SK-N-SH (cell line): Measurements from ENCODE around the gene DOCK6. TPM values are rescaled to one million over a fixed set of nuclear protein-coding genes. Genes with fewer than 3 reads are reported as not detected.

Experiments
- CTCF ChIA-PET: fragments of 300-600, 350-600 bp; formaldehyde crosslinking; extraction: SDS; loops from one replicate; lab custom pipeline; 2021; lab: Yijun Ruan, JAX
- POLR2A ChIA-PET: fragments of 350-600 bp; sonication (Branson Sonifier 250); formaldehyde crosslinking; extraction: SDS; loops from one replicate; lab custom pipeline; 2020; ENCODE audit warnings: antibody characterized with exemption, inconsistent platforms; lab: Yijun Ruan, JAX
- DNase-seq: peaks from one replicate; pipeline ENCODE4 v3.0.0; 2012
- H2AFZ ChIP-seq: fragments of 200-600 bp; sonication (generic); 2 replicates; pipeline ENCODE4 v1.8.1; 2016; ENCODE audit warnings: antibody characterized with exemption, mild to moderate bottlenecking, low read depth
- H3F3A ChIP-seq: fragments of 200-600 bp; sonication (generic); replicated peaks from 2 replicates; pipeline ENCODE3; 2016; ENCODE audit warnings: antibody characterized with exemption, mild to moderate bottlenecking; ENCODE audit not compliant: insufficient read depth
- H3K27ac ChIP-seq, 2 experiments: fragments of 200-500 bp in 1 of 2; fragments of 200-600 bp in 1 of 2; sonication (Bioruptor generic) in 1 of 2; sonication (generic), shearing (Covaris generic) in 1 of 2; 2 replicates each; pipeline versions ENCODE4 v1.5.1 to v1.6.1; 2014 to 2016; ENCODE audit warnings: low read depth in 2 of 2, inconsistent platforms in 1 of 2, low read length in 1 of 2, mild to moderate bottlenecking in 1 of 2, mixed read lengths in 1 of 2
- H3K27me3 ChIP-seq: fragments of 200-600 bp; sonication (generic), shearing (Covaris generic); 2 replicates; pipeline ENCODE4 v1.6.1; 2016; ENCODE audit warnings: mixed run types; ENCODE audit not compliant: insufficient read depth
- H3K36me3 ChIP-seq, 2 experiments: fragments of 200-500 bp in 1 of 2; fragments of 200-600 bp in 1 of 2; sonication (Bioruptor generic) in 1 of 2; sonication (generic) in 1 of 2; replicated peaks in 1 of 2; 2 replicates each; pipeline versions ENCODE3 to v1.5.1; 2014 to 2016; ENCODE audit warnings: low read length in 1 of 2, mild to moderate bottlenecking in 1 of 2; ENCODE audit not compliant: insufficient read depth in 2 of 2, control insufficient read depth in 1 of 2
- H3K4me1 ChIP-seq, 2 experiments: fragments of 200-500 bp in 1 of 2; fragments of 200-600 bp in 1 of 2; sonication (Bioruptor generic) in 1 of 2; sonication (generic), shearing (Covaris generic) in 1 of 2; 2 replicates each; pipeline versions ENCODE4 v1.5.1 to v1.6.1; 2014 to 2016; ENCODE audit warnings: low read depth in 1 of 2, low read length in 1 of 2, mixed run types in 1 of 2; ENCODE audit not compliant: insufficient read depth in 2 of 2, control insufficient read depth in 1 of 2
- H3K4me2 ChIP-seq: fragments of 200-600 bp; sonication (generic), shearing (Covaris generic); 2 replicates; pipeline ENCODE4 v1.6.1; 2017; ENCODE audit warnings: mixed run types
- H3K4me3 ChIP-seq, 2 experiments: fragments of 200-500 bp in 1 of 2; fragments of 200-600 bp in 1 of 2; sonication (Bioruptor generic) in 1 of 2; sonication (generic), shearing (Covaris generic) in 1 of 2; 2 replicates each; pipeline versions ENCODE4 v1.5.1 to v1.8.1; 2014 to 2016; ENCODE audit warnings: low read depth in 2 of 2, inconsistent platforms in 1 of 2, low read length in 1 of 2, mild to moderate bottlenecking in 1 of 2, mixed read lengths in 1 of 2, moderate library complexity in 1 of 2
- H3K79me2 ChIP-seq: fragments of 200-600 bp; sonication (generic); 2 replicates; pipeline ENCODE4 v1.8.1; 2017; ENCODE audit warnings: mild to moderate bottlenecking; ENCODE audit not compliant: insufficient read depth
- H3K9ac ChIP-seq: fragments of 200-600 bp; sonication (generic); 2 replicates; pipeline ENCODE4 v1.6.1; 2017; ENCODE audit warnings: mixed run types
- H3K9me2 ChIP-seq: fragments of 200-600 bp; sonication (generic); 2 replicates; pipeline ENCODE4 v1.6.1; 2017; ENCODE audit warnings: mixed run types
- H3K9me3 ChIP-seq: fragments of 200-600 bp; sonication (generic); 2 replicates; pipeline ENCODE4 v1.6.1; 2017; ENCODE audit warnings: mixed run types, mild to moderate bottlenecking, moderate library complexity
- H4K20me1 ChIP-seq: fragments of 200-600 bp; sonication (generic); 2 replicates; pipeline ENCODE4 v1.6.1; 2017; ENCODE audit warnings: mild to moderate bottlenecking, mixed run types; ENCODE audit not compliant: insufficient read depth
- ELF1 ChIP-seq: IDR thresholded peaks from 2 replicates; pipeline ENCODE4 v1.4.0; 2012
- EP300 ChIP-seq, 2 experiments: IDR thresholded peaks; 2 replicates each; pipeline versions ENCODE4 v1.4.0 to v1.6.1; 2012; ENCODE audit warnings: borderline replicate concordance in 1 of 2, low read depth in 1 of 2, low read length in 1 of 2
- FOXM1 ChIP-seq: IDR thresholded peaks from 2 replicates; pipeline ENCODE4 v1.4.0; 2012; ENCODE audit warnings: low read depth, mild to moderate bottlenecking
- GABPA ChIP-seq: IDR thresholded peaks from 2 replicates; pipeline ENCODE4 v1.4.0; 2012; ENCODE audit warnings: low read depth, mild to moderate bottlenecking
- IRF3 ChIP-seq: fragments of 150-350 bp; IDR thresholded peaks from 2 replicates; pipeline ENCODE4 v1.6.1; 2016; ENCODE audit warnings: mild to moderate bottlenecking, low read depth, low read length
- NRF1 ChIP-seq: IDR thresholded peaks from 2 replicates; pipeline ENCODE4 v1.6.1; 2012; ENCODE audit warnings: low read depth, mild to moderate bottlenecking, low read length
- POLR2AphosphoS5 ChIP-seq: IDR thresholded peaks from 2 replicates; pipeline ENCODE4 v1.6.1; 2012; ENCODE audit warnings: low read depth, low read length
- RCOR1 ChIP-seq: fragments of 150-350 bp; IDR thresholded peaks from 2 replicates; pipeline ENCODE4 v1.6.1; 2017; ENCODE audit warnings: antibody characterized with exemption, low read length
- RFX5 ChIP-seq: IDR thresholded peaks from 2 replicates; pipeline ENCODE4 v1.6.1; 2012; ENCODE audit warnings: mild to moderate bottlenecking, improper control_type of control experiment, low read length
- TCF12 ChIP-seq: IDR thresholded peaks from 2 replicates; pipeline ENCODE4 v1.4.0; 2012
- YY1 ChIP-seq: IDR thresholded peaks from 2 replicates; pipeline ENCODE4 v1.4.0; 2012; ENCODE audit warnings: low read depth, mild to moderate bottlenecking
- WGBS: methylation state at CpG from one replicate; pipeline ENCODE4 v1.1.6; 2017; ENCODE audit warnings: low lambda C conversion rate; 5-methylcytosine and 5-hydroxymethylcytosine counted together
- polyA plus RNA-seq, 3 experiments: library from polyadenylated mRNA; depleted of rRNA; stranded (reverse); fragments of >200 nt; gene quantifications; 2 replicates each; pipeline ENCODE4 v1.2.3, GENCODE V29; 2012
- TF ChIP-seq, protein P1 (sequence below): IDR thresholded peaks from 2 replicates; pipeline ENCODE4; 2012
- TF ChIP-seq, protein P2 (sequence below): IDR thresholded peaks from 2 replicates; pipeline ENCODE4 v1.4.0; 2012; ENCODE audit warnings: low read depth, borderline replicate concordance

The DOCK6 gene
- polyA plus RNA-seq, 1 of the 3 experiments (the other 2 are of a cell fraction), result 18.3 TPM

GRCh38 chr19:11201791-11202190 is 60.5 kb downstream of the DOCK6 start:
- CTCF ChIA-PET, result interaction anchor here (6.6 kb wide), 1 partner anchor 65 kb away, joined by 64 read pairs; no protein-coding TSS in a partner anchor

GRCh38 chr19:11200931-11201330 is 61.4 kb downstream of the DOCK6 start:
- Histone ChIP-seq H2AFZ (no peak overlapping the region), H3F3A (peaks cover 16% of the 10 kb centered on the region), H3K4me2 (no peak overlapping the region), H3K27me3 (no peaks in the 10 kb centered on the region), H3K4me3 (no peak overlapping the region), H3K4me1 (peaks cover 9 to 12% of the 10 kb centered on the region in 2 experiments; a peak in 3 of 4 replicates), H3K27ac (no peak overlapping the region), H3K9me2 (no peaks in the 10 kb centered on the region), H3K36me3 (no peaks in the 10 kb centered on the region), H4K20me1 (peaks cover 4% of the 10 kb centered on the region; the same call in 1 of the 2 replicates), H3K9me3 (no peaks in the 10 kb centered on the region), H3K79me2 (peaks cover 14% of the 10 kb centered on the region), H3K9ac (no peak overlapping the region)
- DNase-seq, result no peak
- no CpG with 5 or more reads among the region's 9 CpGs for WGBS
- TF ChIP-seq, protein P1, sequence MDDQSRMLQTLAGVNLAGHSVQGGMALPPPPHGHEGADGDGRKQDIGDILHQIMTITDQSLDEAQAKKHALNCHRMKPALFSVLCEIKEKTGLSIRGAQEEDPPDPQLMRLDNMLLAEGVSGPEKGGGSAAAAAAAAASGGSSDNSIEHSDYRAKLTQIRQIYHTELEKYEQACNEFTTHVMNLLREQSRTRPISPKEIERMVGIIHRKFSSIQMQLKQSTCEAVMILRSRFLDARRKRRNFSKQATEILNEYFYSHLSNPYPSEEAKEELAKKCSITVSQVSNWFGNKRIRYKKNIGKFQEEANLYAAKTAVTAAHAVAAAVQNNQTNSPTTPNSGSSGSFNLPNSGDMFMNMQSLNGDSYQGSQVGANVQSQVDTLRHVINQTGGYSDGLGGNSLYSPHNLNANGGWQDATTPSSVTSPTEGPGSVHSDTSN, result no peak
- TF ChIP-seq NRF1 (no peak), EP300 (IDR thresholded peaks at IDR 0.05; ENCODE audit: borderline replicate concordance in 1 of 2, low read depth in 1 of 2, low read length in 1 of 2) (no peak), FOXM1 (no peak), RCOR1 (no peak), ELF1 (no peak), RFX5 (no peak), YY1 (no peak)
- TF ChIP-seq, protein P2, sequence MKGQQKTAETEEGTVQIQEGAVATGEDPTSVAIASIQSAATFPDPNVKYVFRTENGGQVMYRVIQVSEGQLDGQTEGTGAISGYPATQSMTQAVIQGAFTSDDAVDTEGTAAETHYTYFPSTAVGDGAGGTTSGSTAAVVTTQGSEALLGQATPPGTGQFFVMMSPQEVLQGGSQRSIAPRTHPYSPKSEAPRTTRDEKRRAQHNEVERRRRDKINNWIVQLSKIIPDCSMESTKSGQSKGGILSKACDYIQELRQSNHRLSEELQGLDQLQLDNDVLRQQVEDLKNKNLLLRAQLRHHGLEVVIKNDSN, result no peak
- ChIA-PET POLR2A (interaction anchor here (0.6 kb wide), 1 partner anchor 60 kb away, joined by 3 read pairs; no protein-coding TSS in a partner anchor), CTCF (interaction anchor here (0.6 kb wide), 1 partner anchor 48 kb away, joined by 3 read pairs; no protein-coding TSS in a partner anchor)

More at GRCh38 chr19:11201791-11202190, 60.5 kb downstream of the DOCK6 start:
- peaks cover 4 to 12% of the 10 kb centered on the region in 2 experiments; a peak in 3 of 4 replicates for H3K4me1 ChIP-seq
- 97% methylated on average over 23 of the region's 24 CpGs for WGBS
- no peak overlapping the region for H3K4me2 ChIP-seq
- H3K27me3 ChIP-seq, result no peaks in the 10 kb centered on the region
- H3K9me3 ChIP-seq, result no peaks in the 10 kb centered on the region
- no peaks in the 10 kb centered on the region for H4K20me1 ChIP-seq
- TF ChIP-seq, protein P2, result no peak
- no peak for TF ChIP-seq GABPA
- no peak for TF ChIP-seq ELF1
- no peak for TF ChIP-seq IRF3
- TF ChIP-seq TCF12, result no peak
- no peak for TF ChIP-seq POLR2AphosphoS5
- H3F3A ChIP-seq, result peaks cover 21% of the 10 kb centered on the region
- H3K9me2 ChIP-seq, result no peaks in the 10 kb centered on the region
- no peak overlapping the region for H3K9ac ChIP-seq
- H2AFZ ChIP-seq, result no peak overlapping the region
- no peak overlapping the region for H3K27ac ChIP-seq
- H3K79me2 ChIP-seq, result peaks cover 6% of the 10 kb centered on the region
- no peaks in the 10 kb centered on the region for H3K36me3 ChIP-seq
- POLR2A ChIA-PET, result no interaction called here
- no peak for DNase-seq
- H3K4me3 ChIP-seq, result no peak overlapping the region
